A204.1 (cell line): ENCODE results near the gene ALMS1.
A peak's percentile ranks its signal among the peaks of the same experiment; 100 is the strongest.
"Not testable (repeated sequence)": the region's sequence is repeated elsewhere in the genome, so short reads cannot be mapped to it uniquely, and the experiment has no call there.

Experiments
- FAIRE-seq: peaks from 2 replicates; lab custom pipeline; 2012; peaks lifted over from hg19 to GRCh38; lab: Jason Lieb, UNC

The ALMS1 gene

GRCh38 chr2:73614997-73615396 lies 229.4 kb downstream of the ALMS1 start:
- no peak for FAIRE-seq

- not testable (repeated sequence) for FAIRE-seq
Measured at GRCh38 chr2:73619925-73620324, 234.3 kb downstream of the ALMS1 start.

- FAIRE-seq = not testable (repeated sequence)
Measured at GRCh38 chr2:73624036-73624435, 238.4 kb downstream of the ALMS1 start.

GRCh38 chr2:73624625-73625024 lies 239.0 kb downstream of the ALMS1 start:
- FAIRE-seq = not testable (repeated sequence)

- FAIRE-seq = not testable (repeated sequence)
Measured at GRCh38 chr2:73626237-73626636, 240.6 kb downstream of the ALMS1 start.

GRCh38 chr2:73628493-73628892 lies 242.9 kb downstream of the ALMS1 start:
- FAIRE-seq = not testable (repeated sequence)

- peak; percentile 73 for FAIRE-seq
Measured at GRCh38 chr2:73630662-73631266, 245.1 kb downstream of the ALMS1 start.

- FAIRE-seq = not testable (repeated sequence)
Measured at GRCh38 chr2:73636977-73637376, 251.3 kb downstream of the ALMS1 start.

GRCh38 chr2:73638429-73638828 lies 252.8 kb downstream of the ALMS1 start:
- no peak for FAIRE-seq

GRCh38 chr2:73640511-73640911 lies 254.9 kb downstream of the ALMS1 start:
- FAIRE-seq = no peak

- no peak for FAIRE-seq
Measured at GRCh38 chr2:73640946-73641766, 255.5 kb downstream of the ALMS1 start.

GRCh38 chr2:73641767-73642062 lies 256.1 kb downstream of the ALMS1 start:
- no peak for FAIRE-seq

- no peak for FAIRE-seq
Measured at GRCh38 chr2:73642338-73643018, 256.8 kb downstream of the ALMS1 start, which contains the start of gene NAT8. NAT8 (minus strand) TSS chr2:73642422; CDS start chr2:73641628, 794 bp downstream.

- FAIRE-seq = not testable (repeated sequence)
Measured at GRCh38 chr2:73647690-73648089, 262.1 kb downstream of the ALMS1 start.

- no peak for FAIRE-seq
Measured at GRCh38 chr2:73651591-73652230, 266.1 kb downstream of the ALMS1 start.

GRCh38 chr2:73652348-73652747 lies 266.7 kb downstream of the ALMS1 start:
- no peak for FAIRE-seq

- FAIRE-seq = no peak
Measured at GRCh38 chr2:73654175-73654574, 268.5 kb downstream of the ALMS1 start.
